Esophagus muscularis mucosa (tissue), 4 donors: ENCODE results near the gene TRIM62.

ENCODE experiments used
- EP300 ChIP-seq: sonication (generic); formaldehyde crosslinking; IDR thresholded peaks from one replicate; pipeline ENCODE4 v1.6.1; 2017; ENCODE audit warnings: antibody characterized with exemption
- POLR2A ChIP-seq: fragments of 450-650 bp; IDR thresholded peaks from one replicate; pipeline ENCODE4 v1.6.1; 2017; ENCODE audit warnings: antibody characterized with exemption, moderate library complexity, mild to moderate bottlenecking, low read depth
- TF ChIP-seq, protein P1 (sequence below), 3 experiments: fragments of 200-600 bp in 2 of 3; fragments of 450-650 bp in 1 of 3; sonication (generic) in 2 of 3; IDR thresholded peaks; one replicate each; pipeline ENCODE4 v1.5.1; 2017 to 2019; ENCODE audit warnings: antibody characterized with exemption in 3 of 3, mild to moderate bottlenecking in 2 of 3, moderate library complexity in 1 of 3

- TF ChIP-seq, protein P1, sequence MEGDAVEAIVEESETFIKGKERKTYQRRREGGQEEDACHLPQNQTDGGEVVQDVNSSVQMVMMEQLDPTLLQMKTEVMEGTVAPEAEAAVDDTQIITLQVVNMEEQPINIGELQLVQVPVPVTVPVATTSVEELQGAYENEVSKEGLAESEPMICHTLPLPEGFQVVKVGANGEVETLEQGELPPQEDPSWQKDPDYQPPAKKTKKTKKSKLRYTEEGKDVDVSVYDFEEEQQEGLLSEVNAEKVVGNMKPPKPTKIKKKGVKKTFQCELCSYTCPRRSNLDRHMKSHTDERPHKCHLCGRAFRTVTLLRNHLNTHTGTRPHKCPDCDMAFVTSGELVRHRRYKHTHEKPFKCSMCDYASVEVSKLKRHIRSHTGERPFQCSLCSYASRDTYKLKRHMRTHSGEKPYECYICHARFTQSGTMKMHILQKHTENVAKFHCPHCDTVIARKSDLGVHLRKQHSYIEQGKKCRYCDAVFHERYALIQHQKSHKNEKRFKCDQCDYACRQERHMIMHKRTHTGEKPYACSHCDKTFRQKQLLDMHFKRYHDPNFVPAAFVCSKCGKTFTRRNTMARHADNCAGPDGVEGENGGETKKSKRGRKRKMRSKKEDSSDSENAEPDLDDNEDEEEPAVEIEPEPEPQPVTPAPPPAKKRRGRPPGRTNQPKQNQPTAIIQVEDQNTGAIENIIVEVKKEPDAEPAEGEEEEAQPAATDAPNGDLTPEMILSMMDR (IDR thresholded peaks at IDR 0.05) = no peak
- TF ChIP-seq EP300 = no peak
- no peak for TF ChIP-seq POLR2A
These were observed 38.7 kb downstream of the TRIM62 start for GRCh38 chr1:33143176-33143575.
